ENCODE results near the gene WDR31. TPM values are rescaled to one million over a fixed set of nuclear protein-coding genes. Genes with fewer than 3 reads are reported as not detected.

Gene WDR31
- total RNA-seq, 1 donor from 2014 or later: 3.6 TPM

- no peak overlapping the region for H3K4me3 Mint-ChIP-seq
- DNase-seq (ENCODE audit: low read depth, low spot score): no peak
- H3K36me3 Mint-ChIP-seq (ENCODE audit: low read depth): no peaks in the 10 kb centered on the region
- H3K27me3 Mint-ChIP-seq (ENCODE audit: low read depth): no peaks in the 10 kb centered on the region
- TF ChIP-seq, protein P1, sequence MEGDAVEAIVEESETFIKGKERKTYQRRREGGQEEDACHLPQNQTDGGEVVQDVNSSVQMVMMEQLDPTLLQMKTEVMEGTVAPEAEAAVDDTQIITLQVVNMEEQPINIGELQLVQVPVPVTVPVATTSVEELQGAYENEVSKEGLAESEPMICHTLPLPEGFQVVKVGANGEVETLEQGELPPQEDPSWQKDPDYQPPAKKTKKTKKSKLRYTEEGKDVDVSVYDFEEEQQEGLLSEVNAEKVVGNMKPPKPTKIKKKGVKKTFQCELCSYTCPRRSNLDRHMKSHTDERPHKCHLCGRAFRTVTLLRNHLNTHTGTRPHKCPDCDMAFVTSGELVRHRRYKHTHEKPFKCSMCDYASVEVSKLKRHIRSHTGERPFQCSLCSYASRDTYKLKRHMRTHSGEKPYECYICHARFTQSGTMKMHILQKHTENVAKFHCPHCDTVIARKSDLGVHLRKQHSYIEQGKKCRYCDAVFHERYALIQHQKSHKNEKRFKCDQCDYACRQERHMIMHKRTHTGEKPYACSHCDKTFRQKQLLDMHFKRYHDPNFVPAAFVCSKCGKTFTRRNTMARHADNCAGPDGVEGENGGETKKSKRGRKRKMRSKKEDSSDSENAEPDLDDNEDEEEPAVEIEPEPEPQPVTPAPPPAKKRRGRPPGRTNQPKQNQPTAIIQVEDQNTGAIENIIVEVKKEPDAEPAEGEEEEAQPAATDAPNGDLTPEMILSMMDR (conservative IDR thresholded peaks at IDR 0.05): no peak
- H3K9me3 Mint-ChIP-seq: no peaks in the 10 kb centered on the region
- H3K27ac Mint-ChIP-seq (ENCODE audit: unreplicated experiment): peak overlapping the region; percentile 28
- peaks cover 12% of the 10 kb centered on the region for H3K4me1 Mint-ChIP-seq
Observed at GRCh38 chr9:113313261-113313660, 26.8 kb downstream of the WDR31 start.

DNA sequence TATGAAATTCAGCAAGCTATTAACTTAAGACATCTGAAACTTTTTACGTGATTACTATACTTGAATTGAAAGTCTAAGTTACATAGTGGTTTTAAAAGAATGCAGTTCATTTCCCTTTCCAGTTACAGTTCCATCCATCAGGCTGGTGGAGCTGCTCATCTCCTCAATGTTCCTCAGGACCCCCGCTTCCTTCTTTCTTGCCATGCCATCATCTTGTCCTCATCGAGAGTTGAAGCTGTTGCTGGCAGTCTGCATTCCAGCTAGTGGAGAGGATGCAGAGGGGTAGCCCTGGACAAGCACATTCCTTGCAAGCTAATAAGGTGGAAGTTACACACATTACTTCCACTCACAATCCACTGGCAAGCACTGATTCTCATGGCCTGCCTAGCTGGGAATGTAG lies 28.1 kb downstream of the WDR31 start:
- Mint-ChIP-seq H3K27me3 (ENCODE audit: low read depth) (no peaks in the 10 kb centered on the region), H3K4me3 (no peak overlapping the region), H3K36me3 (ENCODE audit: low read depth) (no peaks in the 10 kb centered on the region), H3K27ac (ENCODE audit: unreplicated experiment) (peak overlapping the region; percentile 43), H3K4me1 (peaks cover 12% of the 10 kb centered on the region), H3K9me3 (no peaks in the 10 kb centered on the region)
- DNase-seq (ENCODE audit: low read depth, low spot score): no peak
- TF ChIP-seq, protein P1 (conservative IDR thresholded peaks at IDR 0.05): no peak

- Mint-ChIP-seq H3K4me3 (no peak overlapping the region), H3K36me3 (ENCODE audit: low read depth) (no peaks in the 10 kb centered on the region), H3K27ac (ENCODE audit: unreplicated experiment) (no peak overlapping the region), H3K4me1 (no peaks in the 10 kb centered on the region), H3K27me3 (ENCODE audit: low read depth) (no peaks in the 10 kb centered on the region), H3K9me3 (no peaks in the 10 kb centered on the region)
- TF ChIP-seq, protein P1 (conservative IDR thresholded peaks at IDR 0.05): no peak
- no peak for DNase-seq (ENCODE audit: low read depth, low spot score)
Observed at GRCh38 chr9:113310538-113310937, 29.5 kb downstream of the WDR31 start.

GRCh38 chr9:113309204-113309813 lies 30.8 kb downstream of the WDR31 start:
- Mint-ChIP-seq H3K27me3 (ENCODE audit: low read depth) (no peaks in the 10 kb centered on the region), H3K4me3 (no peak overlapping the region), H3K27ac (ENCODE audit: unreplicated experiment) (no peak overlapping the region), H3K36me3 (ENCODE audit: low read depth) (no peaks in the 10 kb centered on the region), H3K4me1 (no peaks in the 10 kb centered on the region), H3K9me3 (no peaks in the 10 kb centered on the region)
- DNase-seq (ENCODE audit: low read depth, low spot score): no peak
- TF ChIP-seq, protein P1 (conservative IDR thresholded peaks at IDR 0.05): peak; percentile 81

DNA sequence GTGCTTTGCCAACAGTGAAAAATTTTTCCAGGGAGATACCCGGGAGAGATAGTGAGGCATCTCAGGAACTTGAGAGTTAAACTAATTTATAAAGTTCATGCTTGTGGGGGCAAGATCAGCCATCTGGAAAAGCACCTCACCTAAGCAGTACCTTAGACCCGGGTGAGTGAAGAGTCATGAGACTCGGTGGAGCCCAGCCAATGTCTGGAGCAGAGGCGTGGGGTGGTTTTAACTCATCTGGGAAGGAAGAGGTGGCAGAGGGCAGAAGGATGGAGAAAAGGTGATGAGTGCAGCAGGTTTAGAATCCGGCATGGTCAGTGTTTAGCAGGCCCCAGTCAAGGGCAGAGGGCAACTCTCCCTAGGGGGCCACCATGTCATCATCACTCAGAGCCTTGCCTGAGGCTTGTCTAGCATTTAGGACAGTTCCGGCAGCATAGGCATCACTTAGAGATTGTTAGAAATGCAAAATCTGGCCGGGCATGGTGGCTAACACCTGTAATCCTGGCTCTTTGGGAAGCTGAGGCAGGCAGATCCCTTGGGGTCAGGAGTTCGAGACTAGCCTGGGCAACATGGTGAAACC lies 32.6 kb downstream of the WDR31 start:
- TF ChIP-seq, protein P1 (conservative IDR thresholded peaks at IDR 0.05): no peak
- Mint-ChIP-seq H3K27ac (ENCODE audit: unreplicated experiment) (no peak overlapping the region), H3K4me1 (peaks cover 6% of the 10 kb centered on the region), H3K4me3 (no peak overlapping the region), H3K36me3 (ENCODE audit: low read depth) (no peaks in the 10 kb centered on the region), H3K9me3 (no peaks in the 10 kb centered on the region), H3K27me3 (ENCODE audit: low read depth) (peaks cover 5% of the 10 kb centered on the region)
- DNase-seq (ENCODE audit: low read depth, low spot score): no peak
